HUES64 (cell line): ENCODE measurements around the gene BMX.

Experiments used
- H3K27ac ChIP-seq: 2 replicates; pipeline ENCODE4 v1.7.0; 2013; ENCODE audit warnings: low read depth, low read length, inconsistent platforms
- H3K27me3 ChIP-seq: 2 replicates; pipeline ENCODE4 v1.6.1; 2013; ENCODE audit warnings: mild to moderate bottlenecking, low read length; ENCODE audit not compliant: insufficient read depth
- H3K36me3 ChIP-seq: 2 replicates; pipeline ENCODE4 v1.6.1; 2013; ENCODE audit warnings: mild to moderate bottlenecking, low read length; ENCODE audit not compliant: insufficient read depth
- H3K4me1 ChIP-seq: 2 replicates; pipeline ENCODE4 v1.6.1; 2013; ENCODE audit warnings: mild to moderate bottlenecking, low read length, moderate library complexity; ENCODE audit not compliant: insufficient read depth
- H3K4me3 ChIP-seq: 2 replicates; pipeline ENCODE4 v1.5.1; 2013; ENCODE audit warnings: mild to moderate bottlenecking, low read length, moderate library complexity
- H3K9ac ChIP-seq: 2 replicates; pipeline ENCODE4 v1.6.1; 2013; ENCODE audit warnings: mild to moderate bottlenecking, low read depth, low read length
- H3K9me3 ChIP-seq: 2 replicates; pipeline ENCODE4 v1.6.1; 2013; ENCODE audit warnings: low read depth, low read length; ENCODE audit not compliant: insufficient read depth
- WGBS: fragments of 150-250, 120-280 bp; methylation state at CpG from one replicate; pipeline ENCODE4 v1.1.7; 2013; ENCODE audit warnings: missing lambda C conversion rate; 5-methylcytosine and 5-hydroxymethylcytosine counted together

BMX gene

DNA sequence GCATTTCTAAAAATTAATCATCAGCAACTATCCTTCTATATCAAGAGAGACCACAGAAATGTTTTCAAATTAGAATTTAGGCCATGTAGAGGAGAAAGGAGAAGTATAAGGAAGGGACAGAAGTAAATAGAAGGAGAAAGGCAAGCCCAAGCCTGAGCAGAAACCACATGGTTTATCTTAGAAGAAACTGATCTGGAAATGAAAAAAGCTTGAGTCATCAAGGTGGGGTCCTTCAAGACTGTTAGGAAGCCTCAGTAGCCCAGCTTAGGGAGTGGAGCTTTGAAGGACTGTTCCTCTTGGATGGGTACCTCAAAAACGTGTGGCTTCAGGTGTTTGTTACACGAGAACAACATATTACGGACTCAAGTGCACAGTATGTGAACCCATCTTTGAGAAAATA lies 4.5 kb downstream of the BMX start:
- Histone ChIP-seq H3K4me1 (0 out of 2 replicates have a peak, but pooled peaks cover 4% of the 10 kb centered on the region), H3K36me3 (no peaks in the 10 kb centered on the region), H3K9ac (no peak overlapping the region), H3K9me3 (no peaks in the 10 kb centered on the region), H3K27ac (no peak overlapping the region), H3K4me3 (no peak overlapping the region), H3K27me3 (no peaks in the 10 kb centered on the region)
- 73% methylated on average over 1 of the region's 3 CpGs for WGBS

DNA sequence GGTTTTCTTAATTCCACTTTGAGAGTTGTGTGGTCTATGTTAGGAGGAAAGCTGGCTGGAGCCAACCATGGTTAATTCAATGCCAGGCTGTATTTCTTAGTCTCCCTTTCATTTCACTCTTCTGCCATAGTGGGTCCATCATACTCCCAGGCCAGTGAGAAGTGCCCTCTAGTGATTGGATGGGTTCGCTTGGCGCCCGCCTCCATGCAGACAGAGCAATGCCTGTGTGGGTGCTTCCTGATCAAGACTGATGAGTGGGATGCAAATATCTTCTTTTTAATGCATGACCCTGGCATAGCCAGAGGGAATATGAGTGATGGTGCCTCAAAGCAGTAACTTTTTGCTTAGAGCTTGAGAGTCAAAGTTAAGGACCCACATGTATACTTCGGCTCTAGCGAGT lies 6.4 kb downstream of the BMX start:
- Histone ChIP-seq H3K4me1 (0 out of 2 replicates have a peak, but pooled peaks cover 4% of the 10 kb centered on the region), H3K27me3 (no peaks in the 10 kb centered on the region), H3K9me3 (no peaks in the 10 kb centered on the region), H3K36me3 (no peaks in the 10 kb centered on the region), H3K27ac (no peak overlapping the region), H3K4me3 (no peak overlapping the region), H3K9ac (no peak overlapping the region)
- WGBS: 93% methylated on average over 4 of the region's 5 CpGs

DNA sequence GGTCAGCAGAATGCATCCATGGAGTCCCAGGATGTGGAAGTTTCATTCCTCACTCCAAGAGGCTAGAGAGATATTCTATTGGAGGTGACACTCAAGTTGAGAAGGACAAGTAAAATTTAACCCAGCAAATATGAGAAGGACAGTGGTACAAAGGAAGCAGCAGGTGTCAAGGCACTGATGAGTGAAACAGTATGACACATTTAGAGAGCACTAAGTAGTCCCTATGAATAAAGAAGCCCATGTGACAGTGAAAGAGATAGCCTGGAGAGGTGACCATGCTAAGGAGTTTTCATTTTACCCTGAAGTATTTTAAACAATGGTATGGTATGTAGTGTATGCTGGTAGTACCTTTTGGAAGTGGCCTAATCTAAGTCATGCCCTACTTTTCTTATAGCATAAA lies 9.2 kb downstream of the BMX start:
- Histone ChIP-seq H3K27ac (no peak overlapping the region), H3K4me3 (no peak overlapping the region), H3K4me1 (0 out of 2 replicates have a peak, but pooled peaks cover 3% of the 10 kb centered on the region), H3K36me3 (no peaks in the 10 kb centered on the region), H3K27me3 (no peaks in the 10 kb centered on the region), H3K9me3 (no peaks in the 10 kb centered on the region), H3K9ac (no peak overlapping the region)

DNA sequence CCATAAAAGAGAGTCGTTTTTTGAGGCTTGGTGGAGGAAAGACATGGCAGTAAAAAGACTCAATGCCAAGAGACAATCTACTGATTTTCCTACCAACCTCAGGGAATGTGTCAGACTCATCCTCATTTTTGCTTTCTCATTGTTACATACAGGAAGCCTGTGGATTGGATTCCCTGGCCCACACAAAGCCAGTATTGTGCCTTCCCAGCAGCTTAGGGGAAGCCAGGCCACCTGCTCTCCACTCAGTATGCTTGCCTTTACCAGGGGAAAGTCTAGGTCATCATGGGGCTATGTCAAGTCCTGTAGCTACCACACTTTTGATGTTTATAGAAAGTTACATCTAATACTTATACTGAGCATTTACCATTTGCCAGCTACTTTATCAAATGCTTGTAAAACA lies 11.0 kb downstream of the BMX start:
- H3K27ac ChIP-seq: no peak overlapping the region
- H3K27me3 ChIP-seq: no peaks in the 10 kb centered on the region
- H3K36me3 ChIP-seq: no peaks in the 10 kb centered on the region
- no peaks in the 10 kb centered on the region for H3K4me1 ChIP-seq
- WGBS: 71% methylated on average over 1 of the region's 1 CpG
- H3K9me3 ChIP-seq: no peaks in the 10 kb centered on the region
- H3K4me3 ChIP-seq: no peak overlapping the region
- H3K9ac ChIP-seq: no peak overlapping the region

DNA sequence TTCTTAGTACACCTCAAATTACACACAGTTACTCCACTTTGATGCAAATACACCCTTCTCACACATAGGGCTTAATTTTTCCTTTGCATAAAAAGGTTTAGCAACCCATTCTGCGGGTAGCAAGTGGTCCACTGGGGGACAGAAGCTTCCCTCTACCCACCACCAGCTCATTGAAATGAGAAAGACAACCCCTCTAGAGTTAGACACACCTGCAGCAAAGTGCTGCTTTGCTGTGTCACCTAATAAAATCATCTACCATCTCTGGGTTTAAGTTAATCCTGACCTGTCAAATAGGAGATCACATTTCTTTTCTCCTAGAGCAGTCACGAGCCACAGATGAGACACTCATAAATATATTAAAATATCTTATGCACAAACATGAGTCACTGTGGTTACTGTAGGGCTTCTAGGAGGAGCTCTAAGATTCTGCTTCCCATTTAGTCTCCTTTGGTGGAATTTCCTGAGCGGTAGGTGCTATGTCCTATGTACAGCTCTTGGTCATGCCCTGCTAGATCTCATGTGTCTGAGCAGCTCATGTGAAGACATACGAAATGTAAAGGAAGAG lies 11.9 kb downstream of the BMX start:
- H3K27me3 ChIP-seq: no peaks in the 10 kb centered on the region
- H3K27ac ChIP-seq: no peak overlapping the region
- no peak overlapping the region for H3K9ac ChIP-seq
- H3K4me1 ChIP-seq: no peaks in the 10 kb centered on the region
- H3K9me3 ChIP-seq: no peaks in the 10 kb centered on the region
- no peak overlapping the region for H3K4me3 ChIP-seq
- WGBS: 92% methylated on average over 3 of the region's 4 CpGs
- no peaks in the 10 kb centered on the region for H3K36me3 ChIP-seq

DNA sequence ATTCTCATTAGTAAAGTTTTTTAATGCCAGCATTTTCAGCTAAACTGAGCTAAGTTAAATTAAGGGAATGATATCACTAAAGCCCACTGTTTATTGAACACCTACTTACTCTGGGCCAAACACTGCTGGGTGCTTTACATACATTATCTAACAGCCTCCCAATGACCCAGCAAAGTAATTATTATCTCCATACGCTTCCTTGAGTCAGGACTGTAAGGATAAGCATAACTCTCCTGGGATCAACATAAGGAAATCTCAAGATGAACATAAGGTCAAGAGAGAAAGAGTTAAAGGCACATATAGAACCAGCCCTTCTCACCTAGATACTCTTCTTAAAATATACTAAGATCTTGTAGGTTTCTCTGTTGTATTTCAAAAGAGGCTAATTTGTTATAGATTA lies 13.7 kb downstream of the BMX start:
- H3K9ac ChIP-seq: no peak overlapping the region
- no peaks in the 10 kb centered on the region for H3K4me1 ChIP-seq
- H3K4me3 ChIP-seq: no peak overlapping the region
- 86% methylated on average over 1 of the region's 1 CpG for WGBS
- no peaks in the 10 kb centered on the region for H3K27me3 ChIP-seq
- H3K27ac ChIP-seq: no peak overlapping the region
- no peaks in the 10 kb centered on the region for H3K9me3 ChIP-seq
- no peaks in the 10 kb centered on the region for H3K36me3 ChIP-seq

DNA sequence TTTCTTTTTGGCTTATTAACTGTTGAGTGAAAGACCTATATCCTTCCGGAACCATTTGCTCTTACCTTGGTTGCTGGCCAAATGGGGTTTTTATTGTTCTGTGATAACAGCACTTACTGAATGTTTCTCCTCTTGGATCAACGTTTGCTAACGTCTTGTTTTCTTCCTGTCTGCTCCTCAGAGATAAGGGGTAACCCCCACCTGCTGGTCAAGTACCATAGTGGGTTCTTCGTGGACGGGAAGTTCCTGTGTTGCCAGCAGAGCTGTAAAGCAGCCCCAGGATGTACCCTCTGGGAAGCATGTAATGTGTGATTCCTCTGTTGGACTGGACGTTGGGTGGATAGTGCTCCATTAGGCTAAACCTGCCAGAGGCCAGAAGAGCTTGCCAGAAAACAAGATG lies 15.3 kb downstream of the BMX start:
- H3K9ac ChIP-seq: no peak overlapping the region
- WGBS: 74% methylated on average over 6 of the region's 6 CpGs
- no peaks in the 10 kb centered on the region for H3K36me3 ChIP-seq
- no peaks in the 10 kb centered on the region for H3K27me3 ChIP-seq
- H3K4me3 ChIP-seq: no peak overlapping the region
- no peak overlapping the region for H3K27ac ChIP-seq
- H3K9me3 ChIP-seq: no peaks in the 10 kb centered on the region
- no peaks in the 10 kb centered on the region for H3K4me1 ChIP-seq

DNA sequence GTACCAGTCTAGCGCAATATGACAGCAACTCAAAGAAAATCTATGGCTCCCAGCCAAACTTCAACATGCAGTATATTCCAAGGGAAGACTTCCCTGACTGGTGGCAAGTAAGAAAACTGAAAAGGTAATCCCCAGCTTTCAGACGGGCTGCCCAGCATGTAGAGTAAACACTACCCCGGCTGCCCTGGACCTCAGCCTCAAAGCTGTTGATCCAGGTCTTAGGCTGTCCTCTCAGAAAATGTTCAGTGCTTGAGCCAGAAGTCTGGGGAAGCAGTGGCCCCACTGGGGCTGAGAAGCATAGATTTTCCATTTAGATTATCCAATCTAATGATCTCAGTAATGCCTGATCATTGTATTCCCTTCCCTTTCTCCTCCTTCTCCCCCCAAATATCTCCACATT lies 21.9 kb downstream of the BMX start:
- 90% methylated on average over 3 of the region's 3 CpGs for WGBS

DNA sequence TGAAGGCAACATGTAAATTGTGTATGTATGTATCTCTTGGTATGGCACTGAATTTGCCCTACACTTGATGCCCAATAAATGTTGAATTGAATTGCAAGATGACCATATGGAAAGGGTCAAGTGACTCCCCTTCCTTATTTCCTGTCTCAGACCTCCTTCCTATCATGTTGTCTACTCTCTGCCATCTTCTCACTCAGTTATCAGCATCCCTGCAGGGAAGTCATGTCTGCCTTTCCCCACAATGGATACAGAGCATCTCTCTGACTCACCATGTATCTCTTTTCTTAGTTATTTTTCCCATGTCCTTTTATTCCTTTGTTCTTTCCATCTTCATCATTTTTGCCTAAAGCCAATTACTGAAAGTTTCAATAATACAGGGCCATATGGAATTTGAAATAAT lies 22.5 kb downstream of the BMX start:
- H3K4me1 ChIP-seq: no peaks in the 10 kb centered on the region
- H3K9me3 ChIP-seq: no peaks in the 10 kb centered on the region
- H3K27me3 ChIP-seq: no peaks in the 10 kb centered on the region
- H3K4me3 ChIP-seq: no peak overlapping the region
- no peaks in the 10 kb centered on the region for H3K36me3 ChIP-seq
- no peak overlapping the region for H3K27ac ChIP-seq
- H3K9ac ChIP-seq: no peak overlapping the region

More for the DNA sequence above, 21.9 kb downstream of the BMX start:
- no peaks in the 10 kb centered on the region for H3K36me3 ChIP-seq
- no peak overlapping the region for H3K27ac ChIP-seq
- H3K9me3 ChIP-seq: no peaks in the 10 kb centered on the region
- H3K9ac ChIP-seq: no peak overlapping the region
- no peaks in the 10 kb centered on the region for H3K4me1 ChIP-seq
- H3K27me3 ChIP-seq: no peaks in the 10 kb centered on the region
- no peak overlapping the region for H3K4me3 ChIP-seq

DNA sequence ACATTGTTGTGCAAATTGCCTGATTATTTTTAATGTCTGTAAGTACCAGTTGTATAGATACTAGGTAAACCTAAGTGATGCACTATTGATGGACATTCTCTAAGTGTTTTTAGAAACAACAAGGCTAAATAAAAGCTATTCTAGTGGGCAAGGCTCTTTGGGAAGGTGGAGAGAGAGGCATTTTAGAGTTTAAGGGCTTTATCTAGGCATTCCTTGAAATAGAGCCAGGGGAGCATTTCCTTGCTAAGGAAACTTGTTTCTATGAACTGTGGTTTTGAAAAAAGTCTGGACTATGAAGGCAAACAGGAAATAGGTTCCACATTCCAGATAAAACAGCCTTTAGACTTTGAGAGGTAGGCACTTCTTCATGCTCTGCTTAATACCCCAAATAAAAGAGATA lies 23.8 kb downstream of the BMX start:
- Histone ChIP-seq H3K9ac (no peak overlapping the region), H3K9me3 (no peaks in the 10 kb centered on the region), H3K27ac (no peak overlapping the region), H3K4me3 (no peak overlapping the region), H3K36me3 (no peaks in the 10 kb centered on the region), H3K27me3 (no peaks in the 10 kb centered on the region), H3K4me1 (no peaks in the 10 kb centered on the region)

DNA sequence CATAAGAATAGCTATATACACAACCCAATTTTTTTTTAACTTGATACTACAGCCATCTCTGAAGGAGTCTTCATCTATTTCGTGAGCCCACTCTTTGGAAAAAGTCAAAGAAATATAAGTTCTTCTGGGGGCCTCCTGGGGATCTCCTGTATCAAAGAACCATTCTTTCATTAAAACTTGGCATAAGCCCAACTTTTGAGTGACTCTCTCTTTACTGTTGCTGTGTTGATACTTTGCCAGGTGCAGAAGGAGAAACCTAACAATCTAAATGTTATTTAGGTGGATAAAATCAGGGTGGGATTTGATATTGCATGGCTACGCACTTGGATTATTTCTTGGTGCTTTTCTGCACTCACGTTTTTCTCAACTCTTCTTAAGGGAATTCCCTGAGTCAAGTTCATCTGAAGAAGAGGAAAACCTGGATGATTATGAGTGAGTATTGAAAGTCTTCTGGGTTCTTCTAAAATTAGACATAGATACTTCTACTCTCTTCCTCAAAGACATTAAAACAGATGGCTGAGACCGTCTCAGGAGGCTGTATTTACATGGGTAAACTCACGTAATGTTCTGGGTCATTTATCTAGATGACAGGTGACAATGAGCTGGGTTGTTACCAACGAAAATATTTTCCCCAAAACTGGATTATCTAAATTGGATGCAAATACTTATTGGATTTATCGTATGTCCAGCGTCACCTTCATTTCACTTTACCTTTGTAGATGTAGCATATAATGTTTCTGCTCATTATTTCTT lies 25.2 kb downstream of the BMX start:
- H3K4me3 ChIP-seq: no peak overlapping the region
- no peaks in the 10 kb centered on the region for H3K36me3 ChIP-seq
- no peaks in the 10 kb centered on the region for H3K27me3 ChIP-seq
- 98% methylated on average over 5 of the region's 8 CpGs for WGBS
- no peak overlapping the region for H3K9ac ChIP-seq
- H3K4me1 ChIP-seq: no peaks in the 10 kb centered on the region
- no peaks in the 10 kb centered on the region for H3K9me3 ChIP-seq
- no peak overlapping the region for H3K27ac ChIP-seq

DNA sequence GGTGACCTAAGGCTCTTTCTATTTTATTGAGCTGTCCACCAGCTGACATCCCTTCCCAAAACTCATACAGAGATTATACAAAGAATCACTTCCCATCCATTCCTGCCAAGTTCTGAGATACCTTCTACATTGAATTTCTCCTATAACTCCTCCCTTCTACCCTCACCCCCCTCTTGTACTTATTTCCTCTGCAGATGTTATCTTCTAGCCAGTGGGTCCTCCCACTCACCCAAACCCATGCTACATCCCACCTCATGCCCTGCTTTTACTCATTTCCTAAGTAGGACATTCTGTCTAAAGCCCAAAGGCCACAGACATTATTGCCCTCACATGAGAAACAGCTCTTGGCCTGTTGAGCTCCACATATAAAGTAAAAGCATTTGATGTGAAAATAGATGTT lies 28.6 kb downstream of the BMX start:
- no peaks in the 10 kb centered on the region for H3K27me3 ChIP-seq
- no peak overlapping the region for H3K9ac ChIP-seq
- H3K4me1 ChIP-seq: no peaks in the 10 kb centered on the region
- no peaks in the 10 kb centered on the region for H3K36me3 ChIP-seq
- H3K27ac ChIP-seq: no peak overlapping the region
- no peak overlapping the region for H3K4me3 ChIP-seq
- H3K9me3 ChIP-seq: no peaks in the 10 kb centered on the region
